Choroid plexus epithelial cell (primary cell): ENCODE measurements around the gene ZNF660.
A peak's percentile ranks its signal among the peaks of the same experiment; 100 is the strongest.
"Not testable (repeated sequence)": the region's sequence is repeated elsewhere in the genome, so short reads cannot be mapped to it uniquely, and the experiment has no call there.

Experiments used
- DNase-seq: peaks from one replicate; pipeline ENCODE4 v3.0.0-alpha.2; 2010; ENCODE audit warnings: low read depth
- H3K4me3 ChIP-seq: 2 replicates; pipeline ENCODE4 v1.5.1; 2011; ENCODE audit warnings: low read depth, mild to moderate bottlenecking, control low read depth, low read length, moderate library complexity
- CTCF ChIP-seq: conservative IDR thresholded peaks from 2 replicates; pipeline ENCODE4 v1.5.1; 2011; ENCODE audit warnings: low read depth, mild to moderate bottlenecking, control low read depth, inconsistent platforms, low read length, moderate library complexity

ZNF660 gene

DNA sequence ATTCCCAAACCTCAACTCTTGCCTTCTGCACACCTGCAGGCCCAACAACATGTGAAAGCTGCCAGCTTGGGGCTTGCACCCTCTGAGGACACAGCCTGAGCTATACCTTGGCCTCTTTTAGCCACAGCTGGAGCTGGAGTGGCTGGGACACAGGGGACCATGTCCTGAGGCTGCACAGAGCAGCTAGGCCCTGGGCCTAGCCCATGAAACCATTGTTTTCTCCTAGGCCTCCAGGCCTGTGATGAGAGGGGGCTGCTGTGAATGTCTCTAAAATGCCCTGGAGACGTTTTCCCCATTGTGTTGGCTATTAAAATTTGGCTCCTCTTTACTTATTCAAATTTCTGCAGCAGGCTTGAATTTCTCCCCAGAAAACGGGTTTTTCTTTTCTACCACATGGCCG, 22.6 kb upstream of the ZNF660 start:
- H3K4me3 ChIP-seq = no peak overlapping the region
- TF ChIP-seq CTCF = no peak
- no peak for DNase-seq

DNA sequence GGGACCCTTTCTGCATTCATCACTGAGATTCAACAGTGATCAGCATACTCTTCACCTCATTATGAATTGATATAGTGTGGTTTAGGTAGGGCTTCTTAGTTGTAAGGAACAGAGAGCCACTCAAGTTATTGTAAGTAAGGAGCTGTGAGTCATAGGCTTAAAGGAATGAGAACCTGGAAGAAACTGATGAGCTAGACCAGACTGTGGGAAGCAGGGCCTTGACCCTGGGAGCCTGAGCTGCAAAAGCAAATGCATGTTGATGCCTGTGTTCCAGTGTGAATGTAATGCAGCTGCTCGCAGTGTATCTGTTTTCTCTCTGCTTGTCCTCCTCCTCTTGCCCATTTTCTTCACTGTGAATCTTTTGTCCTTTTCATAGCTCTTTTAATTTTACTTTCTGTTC, 16.2 kb upstream of the ZNF660 start:
- peak; percentile 91 for DNase-seq
- H3K4me3 ChIP-seq = no peak overlapping the region
- no peak for TF ChIP-seq CTCF

DNA sequence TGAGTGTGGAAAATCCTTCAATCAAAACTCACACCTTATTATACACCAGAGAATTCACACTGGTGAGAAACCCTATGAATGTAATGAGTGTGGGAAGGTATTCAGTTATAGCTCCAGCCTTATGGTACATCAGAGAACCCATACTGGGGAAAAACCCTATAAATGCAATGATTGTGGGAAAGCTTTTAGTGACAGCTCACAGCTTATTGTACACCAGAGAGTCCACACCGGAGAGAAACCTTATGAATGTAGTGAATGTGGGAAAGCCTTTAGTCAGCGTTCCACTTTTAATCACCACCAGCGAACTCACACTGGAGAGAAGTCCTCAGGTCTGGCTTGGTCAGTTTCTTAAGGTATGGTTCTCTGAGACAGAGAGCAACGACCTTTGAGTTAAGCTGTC, 13.7 kb upstream of the ZNF660 start:
- DNase-seq = no peak
- TF ChIP-seq CTCF = no peak
- H3K4me3 ChIP-seq = no peak overlapping the region

DNA sequence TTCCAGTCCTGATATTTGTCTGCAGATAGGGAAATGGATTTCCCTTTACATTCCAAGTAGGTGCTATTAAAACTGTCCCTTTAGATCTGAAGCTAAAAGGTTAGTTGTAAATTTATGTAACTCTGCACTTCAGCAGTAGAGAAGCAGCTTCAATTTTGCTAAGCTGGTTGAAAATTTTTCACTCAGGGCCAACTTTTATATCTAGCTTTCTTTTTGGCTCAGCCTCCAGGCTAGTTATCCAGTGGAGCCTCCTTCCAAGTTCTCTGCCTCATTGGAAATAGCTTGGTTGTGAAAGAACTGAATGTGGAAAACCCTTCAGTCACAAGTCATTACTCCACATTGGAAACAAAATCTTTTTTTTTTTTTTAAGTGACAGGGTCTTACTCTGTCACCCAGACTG, 8.2 kb upstream of the ZNF660 start:
- no peak for TF ChIP-seq CTCF
- DNase-seq = no peak
- no peak overlapping the region for H3K4me3 ChIP-seq

- not testable (repeated sequence) for H3K4me3 ChIP-seq, DNase-seq
Observed at GRCh38 chr3:44577354-44577952, 7.3 kb upstream of the ZNF660 start.

DNA sequence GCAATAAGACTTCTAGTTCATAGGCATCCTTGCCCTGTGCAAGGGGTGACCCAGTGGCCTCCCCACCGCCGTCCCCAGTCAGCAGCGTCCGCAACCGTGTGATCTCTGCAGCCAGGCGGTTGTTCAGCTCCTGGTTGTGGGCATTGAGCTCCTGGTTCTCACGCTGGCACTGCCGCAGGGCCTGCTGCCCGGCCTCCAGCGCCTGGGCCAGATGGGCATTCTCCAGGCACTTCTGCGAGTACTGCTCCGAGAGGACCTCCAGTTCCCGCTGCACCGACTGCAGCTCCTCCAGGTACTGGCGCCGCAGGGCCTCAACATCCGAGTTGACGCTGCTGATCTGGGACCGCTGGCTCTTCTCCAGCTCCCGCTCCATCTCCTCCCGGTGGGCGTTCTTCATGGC, 6.4 kb upstream of the ZNF660 start:
- H3K4me3 ChIP-seq, DNase-seq: not testable (repeated sequence)

GRCh38 chr3:44578924-44579515, 5.7 kb upstream of the ZNF660 start:
- not testable (repeated sequence) for DNase-seq, H3K4me3 ChIP-seq

- not testable (repeated sequence) for DNase-seq, H3K4me3 ChIP-seq
Observed at GRCh38 chr3:44579749-44580148, 5.0 kb upstream of the ZNF660 start.

GRCh38 chr3:44580971-44581370, 3.8 kb upstream of the ZNF660 start:
- H3K4me3 ChIP-seq, DNase-seq: not testable (repeated sequence)

GRCh38 chr3:44596621-44597020, 11.9 kb downstream of the ZNF660 start:
- DNase-seq = no peak
- H3K4me3 ChIP-seq = no peak overlapping the region
- TF ChIP-seq CTCF = no peak
